HAP-1 (cell line): ENCODE results near the gene TRIM54.
"Not testable (repeated sequence)": the region's sequence is repeated elsewhere in the genome, so short reads cannot be mapped to it uniquely, and the experiment has no call there.

Experiments used
- DNase-seq, 2 experiments: peaks; one replicate each; pipeline ENCODE4 v3.0.0-alpha.2; 2016 to 2020; ENCODE audit warnings: low spot score in 2 of 2
- H3K27me3 ChIP-seq: fragments of 250-450 bp; sonication (Bioruptor Pico); 2 replicates; pipeline ENCODE4 v1.5.1; 2020; ENCODE audit warnings: low read depth, mild to moderate bottlenecking, moderate library complexity
- H3K36me3 ChIP-seq: fragments of 250-450 bp; sonication (Bioruptor Pico); replicated peaks from 2 replicates; pipeline ENCODE4 v1.5.1; 2020; ENCODE audit warnings: mild to moderate bottlenecking
- H3K4me1 ChIP-seq: fragments of 250-450 bp; sonication (Bioruptor Pico); 2 replicates; pipeline ENCODE4 v1.5.1; 2020; ENCODE audit warnings: mild to moderate bottlenecking
- H3K4me3 ChIP-seq: fragments of 250-450 bp; sonication (Bioruptor Pico); 2 replicates; pipeline ENCODE4 v1.5.1; 2020; ENCODE audit warnings: mild to moderate bottlenecking, moderate library complexity
- H3K9me3 ChIP-seq: fragments of 250-450 bp; sonication (Bioruptor Pico); 2 replicates; pipeline ENCODE4 v1.5.1; 2020; ENCODE audit warnings: mild to moderate bottlenecking, moderate library complexity
- in situ Hi-C: fragments of 300-500 bp; cut with MboI; formaldehyde crosslinking; loops from 3 replicates; pipeline ENCODE4 v1.14.3; 2020; ENCODE audit warnings: low sequenced_read_pairs, inconsistent platforms, mixed read lengths

The TRIM54 gene

DNA sequence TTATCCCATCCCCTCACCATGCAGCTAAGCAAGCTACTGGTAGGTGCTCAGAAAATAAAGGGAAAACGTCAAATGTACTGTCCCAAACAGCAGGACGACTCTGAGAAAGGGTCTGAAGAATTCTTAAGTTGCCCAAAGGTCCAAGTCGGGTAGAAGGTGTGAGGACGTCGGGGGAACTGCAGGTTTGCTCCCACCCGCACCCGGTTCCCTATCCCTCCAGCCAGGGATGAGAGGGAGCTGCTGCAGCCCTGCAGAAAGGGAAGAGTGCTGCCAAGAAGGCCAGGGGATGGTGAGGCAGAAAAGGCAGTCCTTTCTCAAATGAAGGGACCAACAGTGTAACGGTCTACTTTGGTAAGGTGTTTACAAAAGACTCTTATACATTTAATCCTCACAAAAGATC, 32.9 kb downstream of the TRIM54 start:
- no peak for DNase-seq
- in situ Hi-C loops = no loop called here

DNA sequence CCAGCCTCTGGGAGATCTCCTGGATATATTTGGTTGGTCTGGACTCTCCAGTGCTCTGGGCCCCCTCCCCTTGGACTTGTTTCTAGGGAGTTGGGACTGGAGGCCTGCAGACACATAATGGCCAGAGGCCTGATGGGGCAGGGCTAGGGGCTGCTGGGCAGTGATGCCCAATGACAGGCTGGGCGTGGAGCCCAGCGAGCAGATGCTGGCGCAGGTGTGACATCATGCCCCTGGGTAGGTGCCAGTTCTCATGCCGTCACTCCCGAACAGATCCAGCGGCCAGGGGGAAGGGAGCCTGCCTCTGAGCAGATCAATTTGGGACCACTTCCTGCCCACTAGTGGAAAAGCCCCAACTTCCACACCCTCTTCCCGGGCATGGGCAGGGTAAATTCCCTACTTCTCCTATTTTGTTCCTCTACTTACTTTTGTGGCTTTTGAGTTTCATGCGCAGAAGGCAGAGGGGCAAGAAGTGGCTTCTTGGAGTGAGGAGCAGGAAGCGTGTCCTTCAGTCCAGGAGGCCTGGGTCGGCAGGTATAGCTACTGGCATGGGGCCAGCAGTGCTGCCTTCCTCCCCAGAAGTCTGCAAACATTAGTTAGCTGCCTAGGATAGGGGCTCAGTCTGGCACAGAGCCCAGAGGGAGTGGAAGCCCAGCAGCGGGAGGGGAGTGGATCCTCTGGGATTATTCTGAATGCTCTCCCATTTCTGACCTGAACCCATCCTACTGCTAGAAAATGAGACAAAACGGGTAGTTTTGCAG, 34.6 kb downstream of the TRIM54 start:
- H3K4me1 ChIP-seq = peaks cover 7% of the 10 kb centered on the region
- no peaks in the 10 kb centered on the region for H3K27me3 ChIP-seq
- H3K4me3 ChIP-seq = no peak overlapping the region
- no peaks in the 10 kb centered on the region for H3K9me3 ChIP-seq
- in situ Hi-C loops = no loop called here
- no peak for DNase-seq
- H3K36me3 ChIP-seq = peaks cover 9% of the 10 kb centered on the region; the same call in 1 of the 2 replicates

More for the DNA sequence above, 32.9 kb downstream of the TRIM54 start:
- Histone ChIP-seq H3K4me1 (no peaks in the 10 kb centered on the region), H3K27me3 (no peaks in the 10 kb centered on the region), H3K36me3 (no peaks in the 10 kb centered on the region; the same call in 1 of the 2 replicates), H3K4me3 (no peak overlapping the region), H3K9me3 (no peaks in the 10 kb centered on the region)

GRCh38 chr2:27319839-27320238, 37.6 kb downstream of the TRIM54 start:
- H3K9me3 ChIP-seq, H3K4me3 ChIP-seq, H3K27me3 ChIP-seq, H3K36me3 ChIP-seq, in situ Hi-C loops, DNase-seq: not testable (repeated sequence)
- peaks cover 18% of the 10 kb centered on the region for H3K4me1 ChIP-seq

GRCh38 chr2:27320958-27321543, 38.8 kb downstream of the TRIM54 start:
- Histone ChIP-seq H3K9me3 (no peaks in the 10 kb centered on the region), H3K4me3 (no peak overlapping the region; the same call in 1 of the 2 replicates)
- peak in 1 of 2 experiments; percentile 50 for DNase-seq

DNA sequence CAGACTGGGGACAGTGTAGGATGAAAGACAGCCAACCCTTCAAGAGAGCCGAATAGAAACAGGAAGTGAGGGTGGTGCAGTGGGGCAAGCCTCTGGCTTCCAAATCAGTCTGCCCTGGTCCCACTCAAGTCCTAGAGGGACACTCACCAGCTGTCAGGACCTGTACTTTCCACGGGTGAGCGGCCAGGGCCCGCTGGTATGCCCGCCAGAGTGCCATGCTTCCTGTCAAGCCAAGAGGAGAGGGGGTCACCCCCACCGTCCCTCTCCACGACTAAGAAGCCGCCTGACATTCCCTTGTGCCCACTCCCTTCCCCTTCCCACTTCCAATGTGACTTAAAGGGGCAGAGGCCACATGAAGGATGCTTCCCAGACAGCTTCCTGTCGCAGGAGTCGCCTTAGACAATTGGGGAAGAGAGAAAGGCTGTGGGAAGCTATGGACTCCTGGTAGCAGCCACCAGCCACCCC, 40.1 kb downstream of the TRIM54 start:
- Histone ChIP-seq H3K4me1 (peaks cover 18% of the 10 kb centered on the region), H3K9me3 (no peaks in the 10 kb centered on the region), H3K36me3 (peaks cover 28% of the 10 kb centered on the region), H3K4me3 (peak overlapping the region; percentile 70), H3K27me3 (no peaks in the 10 kb centered on the region)
- in situ Hi-C loops = no loop called here
- no peak for DNase-seq

More at GRCh38 chr2:27320958-27321543, 38.8 kb downstream of the TRIM54 start:
- H3K36me3 ChIP-seq = peaks cover 15% of the 10 kb centered on the region
- H3K4me1 ChIP-seq = peaks cover 18% of the 10 kb centered on the region
- in situ Hi-C loops = no loop called here
- H3K27me3 ChIP-seq = no peaks in the 10 kb centered on the region

- Histone ChIP-seq H3K36me3 (peaks cover 33% of the 10 kb centered on the region), H3K9me3 (no peaks in the 10 kb centered on the region), H3K4me3 (peak within 1 kb of the TSS; percentile 70), H3K27me3 (no peaks in the 10 kb centered on the region), H3K4me1 (peaks cover 18% of the 10 kb centered on the region)
- in situ Hi-C loops = no loop called here
- peak; percentile 88 to 96 for DNase-seq
Observed at GRCh38 chr2:27322766-27323595, 40.8 kb downstream of the TRIM54 start, which contains the start of gene MPV17. Gene MPV17 (minus strand): TSS chr2:27323097. CDS start chr2:27322517, 580 bp downstream.

DNA sequence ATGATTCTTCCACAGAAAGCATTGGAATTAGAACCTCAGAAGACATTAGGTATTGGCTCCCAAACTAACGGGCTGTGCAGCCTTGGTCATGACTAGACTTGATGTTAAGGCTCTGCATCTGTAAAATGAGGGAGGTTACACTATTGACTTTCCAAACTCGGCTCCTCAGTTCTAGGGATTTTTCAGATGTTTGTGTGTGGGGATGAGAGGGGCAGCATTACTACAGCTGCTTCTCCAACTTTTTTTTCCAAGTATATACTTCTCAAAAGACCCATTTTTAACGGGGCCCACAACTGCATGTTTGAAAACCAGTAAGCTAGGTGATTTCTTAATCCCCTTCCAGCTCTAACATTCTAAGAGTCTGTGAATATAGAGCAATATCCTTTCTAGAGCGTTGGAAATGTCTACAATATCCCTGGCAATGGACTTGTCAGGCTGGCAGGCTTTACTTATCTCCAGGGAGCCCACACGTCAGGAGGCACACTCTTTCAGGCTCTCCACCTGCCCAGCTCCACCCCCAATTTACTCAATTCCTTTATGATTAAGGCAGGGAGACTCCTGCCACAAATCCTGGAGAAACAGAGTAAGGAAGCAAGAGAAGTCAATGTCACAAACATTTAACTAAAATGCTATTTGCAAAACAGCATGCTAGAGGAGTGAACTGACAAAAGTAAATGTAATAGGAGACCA, 41.5 kb downstream of the TRIM54 start:
- H3K27me3 ChIP-seq = no peaks in the 10 kb centered on the region
- in situ Hi-C loops = no loop called here

GRCh38 chr2:27324720-27325119, 42.5 kb downstream of the TRIM54 start:
- Histone ChIP-seq H3K4me1 (peaks cover 18% of the 10 kb centered on the region), H3K9me3 (no peaks in the 10 kb centered on the region), H3K36me3 (peaks cover 48% of the 10 kb centered on the region), H3K4me3 (no peak overlapping the region), H3K27me3 (no peaks in the 10 kb centered on the region)
- in situ Hi-C loops = no loop called here
- no peak for DNase-seq

More for the DNA sequence above, 41.5 kb downstream of the TRIM54 start:
- no peaks in the 10 kb centered on the region for H3K9me3 ChIP-seq
- H3K4me1 ChIP-seq = peaks cover 18% of the 10 kb centered on the region
- peak overlapping the region; percentile 70 for H3K4me3 ChIP-seq
- no peak for DNase-seq
- H3K36me3 ChIP-seq = peaks cover 40% of the 10 kb centered on the region

- no peaks in the 10 kb centered on the region for H3K4me1 ChIP-seq
- peaks cover 72% of the 10 kb centered on the region for H3K36me3 ChIP-seq
- no peaks in the 10 kb centered on the region for H3K9me3 ChIP-seq
- no peak overlapping the region for H3K4me3 ChIP-seq
- no peaks in the 10 kb centered on the region for H3K27me3 ChIP-seq
- no peak for DNase-seq
- in situ Hi-C loops = no loop called here
Observed at GRCh38 chr2:27335311-27335710, 53.1 kb downstream of the TRIM54 start.

- Histone ChIP-seq H3K27me3 (no peaks in the 10 kb centered on the region), H3K4me1 (no peaks in the 10 kb centered on the region), H3K9me3 (no peaks in the 10 kb centered on the region), H3K36me3 (peaks cover 72% of the 10 kb centered on the region), H3K4me3 (no peak overlapping the region)
- in situ Hi-C loops = no loop called here
- no peak for DNase-seq
Observed at GRCh38 chr2:27336173-27336572, 53.9 kb downstream of the TRIM54 start.

GRCh38 chr2:27347641-27348040, 65.4 kb downstream of the TRIM54 start:
- Histone ChIP-seq H3K27me3 (no peaks in the 10 kb centered on the region), H3K4me3 (no peak overlapping the region), H3K9me3 (no peaks in the 10 kb centered on the region), H3K36me3 (peaks cover 25% of the 10 kb centered on the region), H3K4me1 (peaks cover under 1% of the 10 kb centered on the region; the same call in 1 of the 2 replicates)
- in situ Hi-C loops = no loop called here
- no peak for DNase-seq

GRCh38 chr2:27350106-27350693, 68.0 kb downstream of the TRIM54 start:
- Histone ChIP-seq H3K36me3 (peaks cover 11% of the 10 kb centered on the region; the same call in 1 of the 2 replicates), H3K27me3 (no peaks in the 10 kb centered on the region), H3K4me1 (peaks cover 17% of the 10 kb centered on the region), H3K4me3 (no peak overlapping the region), H3K9me3 (no peaks in the 10 kb centered on the region)
- DNase-seq = no peak
- in situ Hi-C loops = no loop called here
